HG02870 (cell line): ENCODE results near the gene CANX.
A peak's percentile ranks its signal among the peaks of the same experiment; 100 is the strongest.
"Not testable (repeated sequence)": the region's sequence is repeated elsewhere in the genome, so short reads cannot be mapped to it uniquely, and the experiment has no call there.

Source experiments
- ATAC-seq: cut with Tn5 transposase; IDR thresholded peaks from one replicate; pipeline ENCODE4 v1.9.1; 2021; ENCODE audit warnings: mild to moderate bottlenecking, moderate library complexity; ENCODE audit not compliant: unreplicated experiment

The CANX gene

DNA sequence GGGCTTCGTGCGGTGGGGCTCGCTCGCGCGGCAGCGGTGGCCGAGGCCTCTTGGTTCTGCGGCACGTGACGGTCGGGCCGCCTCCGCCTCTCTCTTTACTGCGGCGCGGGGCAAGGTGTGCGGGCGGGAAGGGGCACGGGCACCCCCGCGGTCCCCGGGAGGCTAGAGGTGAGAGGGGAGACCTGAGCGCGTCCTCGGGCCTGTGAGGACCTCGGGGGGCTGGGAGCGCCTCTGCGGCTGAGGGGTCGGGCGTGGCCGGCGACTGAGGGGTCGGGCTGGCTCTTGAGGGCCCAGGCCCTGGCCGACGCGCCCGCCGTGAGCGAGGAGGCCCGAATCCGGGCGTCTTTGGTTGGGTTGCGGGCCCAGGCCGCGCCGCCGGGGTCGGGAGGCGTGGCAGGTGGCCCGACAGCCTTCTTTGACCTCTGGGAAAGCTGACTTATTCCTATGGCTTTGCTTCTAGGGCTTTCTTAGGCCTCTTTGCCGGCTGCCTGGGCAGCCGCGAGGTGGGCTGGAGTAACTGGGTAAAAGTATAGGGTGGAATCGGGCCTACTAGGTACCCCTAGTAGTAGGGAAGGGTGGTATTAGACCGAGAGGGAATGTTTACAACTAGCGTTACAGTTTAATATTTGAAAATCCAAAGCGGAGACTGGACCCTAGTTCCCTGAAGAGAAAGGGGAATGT, at the start of gene CANX:
Gene CANX, plus strand, starts transcription at position 33 of the 681 bp plus-strand sequence. CDS start 6,715 bp downstream, outside the sequence.
- no peak for ATAC-seq

GRCh38 chr5:179649166-179649703, 49.5 kb upstream of the CANX start:
- not testable (repeated sequence) for ATAC-seq

DNA sequence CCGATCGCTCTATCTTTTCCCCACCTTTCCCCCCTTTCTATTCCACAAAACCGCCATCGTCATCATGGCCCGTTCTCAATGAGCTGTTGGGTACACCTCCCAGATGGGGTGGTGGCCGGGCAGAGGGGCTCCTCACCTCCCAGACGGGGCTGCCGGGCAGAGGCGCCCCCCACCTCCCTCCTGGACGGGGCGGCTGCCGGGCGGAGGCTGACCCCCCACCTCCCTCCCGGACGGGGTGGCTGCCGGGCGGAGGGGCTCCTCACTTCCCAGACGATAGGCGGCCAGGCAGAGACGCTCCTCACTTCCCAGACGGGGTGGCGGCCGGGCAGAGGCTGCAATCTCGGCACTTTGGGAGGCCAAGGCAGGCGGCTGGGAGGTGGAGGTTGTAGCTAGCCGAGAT, 48.5 kb upstream of the CANX start:
- ATAC-seq: not testable (repeated sequence)

- not testable (repeated sequence) for ATAC-seq
These were observed 45.6 kb upstream of the CANX start for GRCh38 chr5:179653135-179653534.

- ATAC-seq: peak; percentile 75
These were observed 41.2 kb upstream of the CANX start for GRCh38 chr5:179657302-179658178.

DNA sequence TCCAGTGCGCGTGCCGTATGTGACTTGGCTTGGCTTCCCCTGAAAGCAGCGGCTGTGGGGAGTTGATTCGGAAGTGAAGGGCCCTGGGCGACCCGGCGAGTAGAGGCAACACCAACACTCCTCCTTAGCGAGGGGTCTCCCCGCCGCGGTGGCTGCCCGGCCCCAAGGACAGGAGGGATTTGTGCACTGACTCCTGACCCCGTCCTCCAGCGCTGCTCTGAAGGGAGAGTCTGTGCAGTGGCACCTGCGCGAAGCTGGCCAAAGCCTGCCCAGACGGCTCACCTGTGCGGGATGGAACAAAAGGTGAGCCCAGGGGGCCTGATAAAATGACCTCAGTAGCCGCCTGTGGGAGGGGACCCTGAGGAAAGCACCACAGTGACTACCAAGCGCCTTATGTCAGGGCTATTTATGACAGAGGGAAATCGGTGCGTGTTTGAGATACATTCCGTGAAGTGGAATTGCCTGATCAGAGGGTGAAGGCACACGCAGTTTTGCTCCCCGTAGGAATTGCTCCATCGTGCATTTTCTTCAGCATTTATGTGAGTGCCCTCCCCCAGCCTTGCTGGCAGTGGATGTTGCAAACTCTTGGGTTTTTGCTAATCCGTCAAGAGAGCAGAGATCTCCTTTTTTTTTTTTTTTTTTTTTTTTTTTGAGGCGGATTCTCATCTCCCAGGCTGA, 40.4 kb upstream of the CANX start:
- peak; percentile 59 for ATAC-seq

GRCh38 chr5:179661647-179662046, 37.1 kb upstream of the CANX start:
- ATAC-seq: not testable (repeated sequence)

GRCh38 chr5:179668391-179668790, 30.4 kb upstream of the CANX start:
- peak; percentile 58 for ATAC-seq

DNA sequence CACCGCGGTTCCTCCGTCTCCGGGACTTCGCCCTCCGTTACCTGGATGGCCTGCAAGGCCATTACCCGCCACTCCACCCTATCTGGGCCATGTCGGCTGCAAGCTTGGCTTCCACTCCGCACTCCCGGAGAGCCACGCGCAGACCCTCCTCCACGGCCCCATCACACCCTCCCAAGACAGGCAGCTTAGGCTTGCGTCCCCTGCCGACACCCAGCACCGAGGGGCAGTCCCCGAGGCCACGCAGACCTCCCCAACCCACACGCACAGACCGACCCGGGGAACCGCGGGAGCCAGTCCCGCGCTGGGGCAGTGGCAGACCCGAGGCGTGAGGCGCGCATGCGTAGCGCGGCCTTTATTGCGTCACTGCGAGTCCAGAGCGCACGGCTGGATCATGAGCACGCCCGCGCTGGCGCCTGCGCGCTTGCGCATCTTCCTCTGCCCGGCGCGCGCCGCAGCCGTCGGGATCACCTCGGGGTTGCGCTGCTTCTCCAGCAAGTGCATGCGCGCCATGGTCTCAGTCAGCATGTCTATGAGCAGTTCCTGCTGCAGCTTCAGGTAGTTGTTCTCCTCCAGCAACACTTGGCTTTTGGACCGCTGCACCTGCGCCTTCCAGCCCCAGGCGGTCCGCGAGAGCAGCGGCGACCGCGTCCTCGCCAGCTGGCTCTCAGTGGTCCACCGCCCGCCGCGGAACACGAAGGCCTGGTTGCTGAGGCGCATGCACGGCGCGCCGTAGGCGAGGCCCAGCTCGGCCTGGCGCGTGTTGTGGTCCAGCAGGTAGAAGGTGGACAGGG, 20.3 kb upstream of the CANX start:
- peak; percentile 87 for ATAC-seq

DNA sequence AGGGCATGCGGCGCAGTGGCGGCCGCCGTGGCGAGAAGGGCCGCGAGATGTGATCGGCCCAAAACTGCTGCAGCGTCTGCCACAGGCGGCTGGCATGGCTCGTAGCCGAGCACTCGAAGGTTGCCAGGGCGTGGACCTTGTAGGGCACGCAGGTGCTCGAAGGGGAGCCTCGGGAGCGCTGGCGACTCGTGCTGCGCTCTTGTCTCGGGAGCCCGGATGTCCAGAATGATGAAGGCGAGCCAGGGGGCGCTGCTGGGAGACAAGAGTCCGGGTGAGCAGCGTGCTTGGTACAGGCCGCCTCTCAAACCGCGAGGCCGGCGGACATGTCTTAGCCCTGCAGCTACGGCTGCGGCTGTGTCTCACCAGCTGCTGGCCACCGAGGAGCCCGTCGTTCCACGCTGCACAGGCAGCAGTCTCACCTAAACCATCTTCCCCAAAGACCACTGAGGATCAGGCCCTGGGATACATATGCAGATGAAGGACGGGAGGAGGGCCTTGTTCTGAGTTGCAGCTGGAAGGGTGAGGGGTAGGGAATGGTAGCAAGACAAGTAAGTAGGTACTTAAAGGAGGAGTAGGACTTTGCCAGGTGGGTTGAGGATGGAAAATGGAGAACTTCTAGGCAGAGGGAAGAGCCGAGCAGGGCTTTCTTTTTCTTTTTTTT, 19.6 kb upstream of the CANX start:
- no peak for ATAC-seq

- ATAC-seq: no peak
These were observed 18.6 kb upstream of the CANX start for GRCh38 chr5:179680014-179680779.

DNA sequence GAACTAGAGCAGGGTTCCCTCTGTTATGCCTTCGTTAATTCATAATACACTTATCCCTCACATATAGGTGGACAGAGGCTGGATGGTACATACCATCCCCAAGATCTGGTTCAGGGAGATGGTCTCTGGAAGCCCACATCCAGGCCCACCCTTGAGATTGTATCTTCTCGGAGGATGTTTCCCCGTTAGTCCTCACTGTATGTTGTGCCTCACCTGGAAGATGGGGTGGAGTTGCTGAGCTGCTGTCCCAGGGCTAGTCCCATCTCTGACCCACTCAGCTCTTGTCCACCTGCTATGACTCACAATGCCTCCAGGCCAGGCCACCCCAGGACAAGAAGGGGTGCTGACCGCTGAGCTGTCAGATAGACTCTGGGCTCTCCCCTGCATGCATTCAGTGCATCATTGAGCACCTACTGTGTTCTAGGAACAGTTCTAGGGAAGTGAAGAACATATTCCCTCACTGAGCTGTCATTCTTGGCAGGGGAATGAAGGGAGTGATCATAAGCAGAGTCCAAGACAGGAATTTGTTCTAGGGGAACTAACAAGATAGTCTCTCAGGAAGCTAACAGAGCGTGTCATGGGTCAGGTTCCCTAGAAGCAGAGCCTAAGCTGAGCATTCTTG, 17.9 kb upstream of the CANX start, which contains the start of gene CBY3:
Gene CBY3, minus strand, starts transcription at position 255 of the 622 bp plus-strand sequence. Its CDS starts 116 bp downstream, at position 139.
- ATAC-seq: no peak

GRCh38 chr5:179689212-179689611, 9.6 kb upstream of the CANX start:
- ATAC-seq: not testable (repeated sequence)

DNA sequence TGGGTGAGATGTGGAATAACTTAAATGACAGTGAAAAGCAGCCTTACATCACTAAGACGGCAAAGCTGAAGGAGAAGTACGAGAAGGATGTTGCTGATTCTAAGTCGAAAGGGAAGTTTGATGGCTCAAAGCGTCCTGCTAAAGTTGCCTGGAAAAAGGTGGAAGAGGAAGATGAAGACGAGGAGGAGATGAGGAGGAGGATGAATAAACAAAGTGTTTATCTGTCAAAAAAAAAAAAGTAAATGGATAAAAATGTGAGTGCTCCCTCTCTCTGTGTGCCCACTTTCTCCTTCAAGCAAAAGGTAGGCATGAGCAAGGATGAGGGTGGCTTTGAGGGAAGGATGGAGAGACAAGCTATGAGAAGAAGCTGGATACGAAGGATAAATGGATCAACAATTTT, 4.2 kb upstream of the CANX start:
- no peak for ATAC-seq

DNA sequence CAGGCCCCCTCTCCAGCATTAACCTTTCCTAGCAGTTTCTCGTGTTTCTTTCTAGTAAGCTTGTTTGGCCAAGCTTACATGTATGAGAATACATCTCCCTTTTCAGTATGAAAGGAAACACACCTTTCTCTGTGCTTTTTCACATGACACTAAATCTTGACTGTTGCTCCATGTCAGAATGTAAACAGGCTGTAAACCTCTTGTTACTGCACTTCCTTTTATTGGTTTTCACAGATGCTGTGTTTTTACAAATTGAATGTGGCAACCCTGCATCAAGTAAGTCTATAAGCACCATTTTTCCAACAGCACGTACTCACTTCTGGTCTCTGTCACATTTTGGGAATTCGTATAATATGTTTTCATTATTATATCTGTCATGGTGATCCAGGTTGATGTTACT, 2.2 kb upstream of the CANX start:
- ATAC-seq: no peak

DNA sequence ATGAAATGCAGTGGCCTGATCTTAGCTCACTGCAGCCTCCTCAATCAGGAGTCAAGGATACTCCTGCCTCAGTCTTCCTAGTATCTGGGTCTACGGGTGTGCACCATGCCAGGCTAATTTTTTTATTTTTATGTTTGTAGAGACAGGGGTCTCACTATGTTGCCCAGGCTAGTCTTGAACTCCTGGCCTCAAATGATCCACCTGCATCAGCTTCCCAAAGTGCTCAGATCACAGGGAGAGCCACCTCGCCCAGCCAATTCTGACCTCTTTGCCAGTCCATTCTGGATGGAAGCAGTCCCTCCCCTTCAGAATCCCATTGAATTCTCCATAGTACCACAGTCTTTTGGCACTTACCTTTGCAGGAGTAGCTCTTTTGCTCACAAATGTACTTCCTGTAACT, 1.7 kb upstream of the CANX start:
- ATAC-seq: no peak

DNA sequence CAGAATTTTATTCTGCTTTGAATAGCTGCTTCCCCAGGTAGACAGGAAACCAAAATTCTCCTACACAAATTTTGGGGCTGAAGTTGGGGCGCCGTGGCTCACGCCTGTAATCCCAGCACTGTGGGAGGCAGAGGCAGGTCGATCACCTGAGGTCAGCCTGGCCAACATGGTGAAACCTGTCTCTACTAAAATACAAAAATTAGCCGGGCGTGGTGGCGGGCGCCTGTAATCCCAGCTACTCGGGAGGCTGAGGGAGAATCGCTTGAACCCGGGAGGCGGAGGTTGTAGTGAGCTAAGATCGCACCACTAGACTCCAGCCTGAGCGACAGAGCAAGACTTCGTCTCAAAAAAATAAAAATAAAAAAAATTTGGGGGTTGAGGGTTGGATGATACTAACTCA, 1.2 kb upstream of the CANX start:
- ATAC-seq: not testable (repeated sequence)
